SU-DHL-6 (cell line): ENCODE data around the gene CRKL.
"Not testable (repeated sequence)": the region's sequence is repeated elsewhere in the genome, so short reads cannot be mapped to it uniquely, and the experiment has no call there.

Experiments used
- H2AFZ ChIP-seq: fragments of 200-600 bp; sonication (generic); 2 replicates; pipeline ENCODE4 v1.6.1; 2014; ENCODE audit warnings: low read depth, mild to moderate bottlenecking, moderate library complexity, mixed read lengths, antibody characterized with exemption, low read length; ENCODE audit not compliant: severe bottlenecking
- H3F3A ChIP-seq: fragments of 200-600 bp; shearing (Covaris generic); 2 replicates; pipeline ENCODE4 v1.6.0; 2016; ENCODE audit warnings: antibody characterized with exemption, mild to moderate bottlenecking; ENCODE audit not compliant: insufficient read depth
- H3K27ac ChIP-seq: fragments of 200-600 bp; sonication (generic); 2 replicates; pipeline ENCODE4 v1.5.1; 2016; ENCODE audit warnings: low read depth, mild to moderate bottlenecking, low read length, moderate library complexity, mixed read lengths
- H3K27me3 ChIP-seq: fragments of 200-600 bp; sonication (generic), shearing (Covaris generic); 2 replicates; pipeline ENCODE4 v1.6.0; 2014; ENCODE audit warnings: mild to moderate bottlenecking, low read length
- H3K36me3 ChIP-seq: fragments of 200-600 bp; sonication (generic); 2 replicates; pipeline ENCODE4 v1.6.1; 2014; ENCODE audit warnings: mild to moderate bottlenecking, low read length, mixed read lengths
- H3K4me2 ChIP-seq: fragments of 300-600, 200-600 bp; shearing (Covaris generic), sonication (generic); 2 replicates; pipeline ENCODE4 v1.6.0; 2014; ENCODE audit warnings: low read length, low read depth, mild to moderate bottlenecking; ENCODE audit not compliant: poor library complexity, severe bottlenecking
- H3K4me3 ChIP-seq: fragments of 200-600 bp; sonication (generic); 2 replicates; pipeline ENCODE4 v1.5.1; 2014; ENCODE audit warnings: antibody characterized with exemption, low read length, mild to moderate bottlenecking, mixed read lengths; ENCODE audit not compliant: insufficient read depth, poor library complexity, severe bottlenecking
- H3K79me2 ChIP-seq: fragments of 200-600 bp; sonication (generic); 2 replicates; pipeline ENCODE4 v1.6.1; 2014; ENCODE audit warnings: mild to moderate bottlenecking, low read length, moderate library complexity; ENCODE audit not compliant: insufficient read depth
- H3K9ac ChIP-seq: fragments of 200-600 bp; sonication (generic); 2 replicates; pipeline ENCODE4 v1.7.0; 2014; ENCODE audit warnings: mild to moderate bottlenecking, low read length
- H3K9me2 ChIP-seq: fragments of 200-600 bp; sonication (generic); replicated peaks from 2 replicates; pipeline ENCODE4 v1.6.1; 2014; ENCODE audit warnings: low read length; ENCODE audit not compliant: insufficient read depth
- H3K9me3 ChIP-seq: fragments of 200-600 bp; sonication (generic); 2 replicates; pipeline ENCODE4 v1.6.1; 2014; ENCODE audit warnings: low read length, mixed read lengths; ENCODE audit not compliant: insufficient read depth
- H4K20me1 ChIP-seq: fragments of 200-600 bp; sonication (generic); 2 replicates; pipeline ENCODE4 v1.6.1; 2014; ENCODE audit warnings: low read depth, mild to moderate bottlenecking, antibody characterized with exemption, low read length, moderate library complexity, mixed read lengths
- CTCF ChIP-seq: fragments of 200-600 bp; sonication (generic); IDR thresholded peaks from one replicate; pipeline ENCODE4 v1.5.1; 2017; ENCODE audit warnings: antibody characterized with exemption, mild to moderate bottlenecking, low read length, moderate library complexity; ENCODE audit not compliant: insufficient read depth, poor library complexity, severe bottlenecking
- EZH2phosphoT487 ChIP-seq: fragments of 200-600 bp; sonication (generic), shearing (Covaris generic); conservative IDR thresholded peaks from 2 replicates; pipeline ENCODE4 v1.6.1; 2018; ENCODE audit warnings: mild to moderate bottlenecking, antibody characterized with exemption, low read length, moderate library complexity, mixed read lengths

Gene CRKL

GRCh38 chr22:20933910-20934309 is 16.7 kb downstream of the CRKL start:
- Histone ChIP-seq H2AFZ (no peak overlapping the region), H3K79me2 (peaks cover 89% of the 10 kb centered on the region), H3K9me3 (no peaks in the 10 kb centered on the region), H3F3A (no peaks in the 10 kb centered on the region), H4K20me1 (no peaks in the 10 kb centered on the region), H3K27ac (no peak overlapping the region), H3K9me2 (no peaks in the 10 kb centered on the region), H3K4me2 (no peak overlapping the region), H3K9ac (no peak overlapping the region), H3K4me3 (no peak overlapping the region), H3K36me3 (0 out of 2 replicates have a peak, but pooled peaks cover 2% of the 10 kb centered on the region), H3K27me3 (no peaks in the 10 kb centered on the region)
- TF ChIP-seq EZH2phosphoT487 (no peak), CTCF (no peak)

- not testable (repeated sequence) for H3K9me2 ChIP-seq, H3F3A ChIP-seq, H3K9ac ChIP-seq, H3K36me3 ChIP-seq, H3K9me3 ChIP-seq, H2AFZ ChIP-seq, H4K20me1 ChIP-seq, H3K27ac ChIP-seq, H3K4me3 ChIP-seq, H3K27me3 ChIP-seq, H3K4me2 ChIP-seq
- peaks cover 90% of the 10 kb centered on the region for H3K79me2 ChIP-seq
These were observed 17.8 kb downstream of the CRKL start for GRCh38 chr22:20935049-20935448.

GRCh38 chr22:20935780-20936539 is 18.8 kb downstream of the CRKL start:
- H2AFZ ChIP-seq, H3K4me2 ChIP-seq, H3K27me3 ChIP-seq, H3K36me3 ChIP-seq, H3F3A ChIP-seq, H3K9me3 ChIP-seq, H3K27ac ChIP-seq, H4K20me1 ChIP-seq, H3K9ac ChIP-seq, H3K9me2 ChIP-seq, H3K4me3 ChIP-seq: not testable (repeated sequence)
- peaks cover 91% of the 10 kb centered on the region for H3K79me2 ChIP-seq

GRCh38 chr22:20937031-20937793 is 20.0 kb downstream of the CRKL start:
- H4K20me1 ChIP-seq: 0 out of 2 replicates have a peak, but pooled peaks cover 3% of the 10 kb centered on the region
- no peak overlapping the region for H3K9ac ChIP-seq
- H3K9me2 ChIP-seq: no peaks in the 10 kb centered on the region
- H3K27ac ChIP-seq: no peak overlapping the region
- TF ChIP-seq CTCF (no peak), EZH2phosphoT487 (no peak)
- no peak overlapping the region for H2AFZ ChIP-seq
- H3K36me3 ChIP-seq: 0 out of 2 replicates have a peak, but pooled peaks cover 2% of the 10 kb centered on the region
- H3K79me2 ChIP-seq: peaks cover 90% of the 10 kb centered on the region
- H3K27me3 ChIP-seq: no peaks in the 10 kb centered on the region
- no peaks in the 10 kb centered on the region for H3F3A ChIP-seq
- no peak overlapping the region for H3K4me3 ChIP-seq
- no peaks in the 10 kb centered on the region for H3K9me3 ChIP-seq
- no peak overlapping the region for H3K4me2 ChIP-seq
